ENCODE measurements around the gene MYZAP. TPM values are rescaled to one million over a fixed set of nuclear protein-coding genes. Genes with fewer than 3 reads are reported as not detected.

Gene MYZAP
- polyA plus RNA-seq, 2 of the 4 experiments (the other 2 are of a cell fraction), result 1.2 to 2.4 TPM

DNA sequence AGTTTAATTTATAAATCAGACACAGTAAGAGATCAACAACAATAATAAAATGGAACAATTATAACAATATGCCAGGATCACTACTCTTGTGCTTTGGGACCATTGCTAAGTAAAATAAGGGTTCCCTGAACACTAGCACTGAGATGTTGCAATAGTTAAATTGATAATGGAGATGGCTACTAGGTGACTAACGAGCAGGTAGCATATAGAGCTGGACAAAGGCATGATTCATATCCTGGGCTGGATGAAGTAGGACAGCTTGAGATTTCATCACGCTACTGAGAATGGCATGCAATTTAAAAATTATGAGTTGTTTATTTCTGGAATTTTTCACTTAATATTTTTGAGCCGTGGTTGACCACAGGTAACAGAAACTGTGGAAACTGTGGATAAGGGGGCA lies 20.7 kb upstream of the MYZAP start:
- TF ChIP-seq RFX5 (IDR thresholded peaks at IDR 0.05) (no peak), JUNB (IDR thresholded peaks at IDR 0.05) (peak; percentile 70), CHD2 (IDR thresholded peaks at IDR 0.05; ENCODE audit: low read length, partially characterized antibody) (no peak), KDM1A (IDR thresholded peaks at IDR 0.05; ENCODE audit: low read depth) (no peak), RARB (CRISPR knock-in tag; IDR thresholded peaks at IDR 0.05) (no peak), HDAC2 (IDR thresholded peaks at IDR 0.05) (no peak), MAZ (IDR thresholded peaks at IDR 0.05; ENCODE audit: borderline replicate concordance, low read depth, low read length) (no peak), HOXA7 (CRISPR knock-in tag; IDR thresholded peaks at IDR 0.05) (no peak), NR3C1 (IDR thresholded peaks at IDR 0.05) (no peak), POLR2AphosphoS2 (conservative IDR thresholded peaks at IDR 0.05; ENCODE audit: low read length) (no peak), HEYL (CRISPR knock-in tag; IDR thresholded peaks at IDR 0.05) (no peak), CEBPB (IDR thresholded peaks at IDR 0.05) (peak; percentile 79 to 84), USF2 (IDR thresholded peaks at IDR 0.05) (no peak), EHMT2 (IDR thresholded peaks at IDR 0.05; ENCODE audit: low read depth) (no peak), NFE2L2 (conservative IDR thresholded peaks at IDR 0.05; ENCODE audit: low read length) (no peak), TFCP2L1 (CRISPR knock-in tag; IDR thresholded peaks at IDR 0.05) (no peak), PBX3 (IDR thresholded peaks at IDR 0.05) (no peak), MYC (IDR thresholded peaks at IDR 0.05; ENCODE audit: borderline replicate concordance, low read length) (no peak), FOSL2 (IDR thresholded peaks at IDR 0.05) (peak; percentile 63; the same call in 1 of the 2 replicates), FOSL2 (CRISPR knock-in tag; IDR thresholded peaks at IDR 0.05) (peak; percentile 60), JUN (IDR thresholded peaks at IDR 0.05) (peak in 1 of 2 experiments; percentile 47; a peak in 1 of 5 replicates), SREBF2 (IDR thresholded peaks at IDR 0.05) (no peak), HOXB13 (CRISPR knock-in tag; IDR thresholded peaks at IDR 0.05; ENCODE audit: low read depth) (no peak), EHF (CRISPR knock-in tag; IDR thresholded peaks at IDR 0.05) (no peak), KDM5A (IDR thresholded peaks at IDR 0.05) (no peak), ZC3H11A (IDR thresholded peaks at IDR 0.05) (no peak), PHF8 (IDR thresholded peaks at IDR 0.05; ENCODE audit: borderline replicate concordance, low read depth) (no peak), CTCF (IDR thresholded peaks at IDR 0.05) (no peak), POLR2A (IDR thresholded peaks at IDR 0.05; ENCODE audit: low read length) (no peak), CBX2 (IDR thresholded peaks at IDR 0.05; ENCODE audit: borderline replicate concordance, low read depth) (no peak), E2F6 (IDR thresholded peaks at IDR 0.05; ENCODE audit: borderline replicate concordance, low read depth) (no peak), RAD21 (conservative IDR thresholded peaks at IDR 0.05 in 1 of 2, IDR thresholded peaks at IDR 0.05 in 1 of 2) (no peak)
- TF ChIP-seq, protein P1, sequence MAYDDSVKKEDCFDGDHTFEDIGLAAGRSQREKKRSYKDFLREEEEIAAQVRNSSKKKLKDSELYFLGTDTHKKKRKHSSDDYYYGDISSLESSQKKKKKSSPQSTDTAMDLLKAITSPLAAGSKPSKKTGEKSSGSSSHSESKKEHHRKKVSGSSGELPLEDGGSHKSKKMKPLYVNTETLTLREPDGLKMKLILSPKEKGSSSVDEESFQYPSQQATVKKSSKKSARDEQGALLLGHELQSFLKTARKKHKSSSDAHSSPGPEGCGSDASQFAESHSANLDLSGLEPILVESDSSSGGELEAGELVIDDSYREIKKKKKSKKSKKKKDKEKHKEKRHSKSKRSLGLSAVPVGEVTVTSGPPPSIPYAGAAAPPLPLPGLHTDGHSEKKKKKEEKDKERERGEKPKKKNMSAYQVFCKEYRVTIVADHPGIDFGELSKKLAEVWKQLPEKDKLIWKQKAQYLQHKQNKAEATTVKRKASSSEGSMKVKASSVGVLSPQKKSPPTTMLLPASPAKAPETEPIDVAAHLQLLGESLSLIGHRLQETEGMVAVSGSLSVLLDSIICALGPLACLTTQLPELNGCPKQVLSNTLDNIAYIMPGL (CRISPR knock-in tag; IDR thresholded peaks at IDR 0.05; ENCODE audit: borderline replicate concordance), result no peak
- ATAC-seq (peak; percentile 76 to 85), DNase-seq (ENCODE audit: low read depth in 1 of 2, low spot score in 1 of 2) (peak in 1 of 2 experiments; percentile 51), FAIRE-seq (peak; percentile 65)
- Histone ChIP-seq H3K4me2 (peak overlapping the region; percentile 56), H3K9me3 (no peaks in the 10 kb centered on the region), H3K4me3 (no peak overlapping the region), H3K27ac (peak overlapping the region; percentile 75 to 76), H3K4me1 (peaks cover 15% of the 10 kb centered on the region)
- WGBS (ENCODE audit: missing lambda C conversion rate), result 21% methylated on average over 3 of the region's 3 CpGs
- CTCF ChIA-PET, result interaction anchor here (0.6 to 4.3 kb wide), 7 partner anchors 9 to 495 kb away, joined by 3 to 31 read pairs (median 3); no protein-coding TSS in a partner anchor
- POLR2A ChIA-PET, result no interaction called here
